ENCODE measurements around the gene FCAMR.

Gene FCAMR

GRCh38 chr1:206955476-206956451, 14.5 kb downstream of the FCAMR start:
- DNase-seq, result no peak

GRCh38 chr1:206954459-206955342, 15.6 kb downstream of the FCAMR start:
- DNase-seq, result no peak

GRCh38 chr1:206953626-206954025, 16.6 kb downstream of the FCAMR start:
- no peak for DNase-seq

- DNase-seq, result no peak
These were observed 17.1 kb downstream of the FCAMR start for GRCh38 chr1:206953126-206953525.

GRCh38 chr1:206952171-206952570, 18.1 kb downstream of the FCAMR start:
- DNase-seq, result no peak

GRCh38 chr1:206951318-206952100, 18.8 kb downstream of the FCAMR start:
- DNase-seq, result no peak

- DNase-seq, result no peak
These were observed 20.6 kb downstream of the FCAMR start for GRCh38 chr1:206949641-206950040.

GRCh38 chr1:206949208-206949607, 21.1 kb downstream of the FCAMR start:
- DNase-seq, result no peak

- no peak for DNase-seq
These were observed 23.0 kb downstream of the FCAMR start for GRCh38 chr1:206947255-206947654.

- DNase-seq, result no peak
These were observed 24.0 kb downstream of the FCAMR start, which contains the start of gene PIGR for GRCh38 chr1:206946261-206946660. Gene PIGR, minus strand, starts transcription at chr1:206946466. Its CDS starts 5,935 bp downstream, at chr1:206940531.

GRCh38 chr1:206945779-206946178, 24.5 kb downstream of the FCAMR start:
- no peak for DNase-seq

GRCh38 chr1:206944703-206945102, 25.6 kb downstream of the FCAMR start:
- DNase-seq, result no peak

GRCh38 chr1:206941766-206942418, 28.4 kb downstream of the FCAMR start:
- no peak for DNase-seq

- no peak for DNase-seq
These were observed 29.7 kb downstream of the FCAMR start for GRCh38 chr1:206940588-206940936.

- DNase-seq, result no peak
These were observed 30.2 kb downstream of the FCAMR start for GRCh38 chr1:206939841-206940587.

GRCh38 chr1:206939131-206939530, 31.1 kb downstream of the FCAMR start:
- DNase-seq, result no peak

- DNase-seq, result no peak
These were observed 32.8 kb downstream of the FCAMR start for GRCh38 chr1:206937425-206937824.

- no peak for DNase-seq
These were observed 34.7 kb downstream of the FCAMR start for GRCh38 chr1:206935491-206936067.

- DNase-seq, result no peak
These were observed 36.8 kb downstream of the FCAMR start for GRCh38 chr1:206933333-206933945.

GRCh38 chr1:206932177-206932576, 38.1 kb downstream of the FCAMR start:
- no peak for DNase-seq

- DNase-seq, result no peak
These were observed 38.6 kb downstream of the FCAMR start for GRCh38 chr1:206931709-206932108.

Measured in hippocampal formation (tissue), 2 donors.